Measurements from ENCODE around the gene PIAS4. TPM values are rescaled to one million over a fixed set of nuclear protein-coding genes. Genes with fewer than 3 reads are reported as not detected.

Gene PIAS4
- total and polyA plus RNA-seq, 2 of the 13 experiments (the other 11 are each of a cell fraction or from before 2014, with no cell fraction given): 9.0 to 20.1 TPM

GRCh38 chr19:4077800-4078684 is 70.5 kb downstream of the PIAS4 start (continued):
- peak; percentile 8 for TF ChIP-seq PATZ1 (CRISPR knock-in tag; IDR thresholded peaks at IDR 0.05)
- TF ChIP-seq JUND (CRISPR knock-in tag; IDR thresholded peaks at IDR 0.05): no peak
- no peak for TF ChIP-seq ZNF773 (CRISPR knock-in tag; IDR thresholded peaks at IDR 0.05; ENCODE audit: borderline replicate concordance)
- TF ChIP-seq ZSCAN31 (CRISPR knock-in tag; IDR thresholded peaks at IDR 0.05; ENCODE audit: low read depth): no peak
- TF ChIP-seq ZMYM4 (CRISPR knock-in tag; IDR thresholded peaks at IDR 0.05): no peak
- TF ChIP-seq RBM39 (IDR thresholded peaks at IDR 0.05; ENCODE audit: low read depth, low read length, poor library complexity, severe bottlenecking): peak; percentile 51
- no peak for TF ChIP-seq STAT5B (CRISPR knock-in tag; IDR thresholded peaks at IDR 0.05)
- TF ChIP-seq ZNF441 (CRISPR knock-in tag; IDR thresholded peaks at IDR 0.05; ENCODE audit: borderline replicate concordance): no peak
- no peak for TF ChIP-seq ZBTB14 (CRISPR knock-in tag; IDR thresholded peaks at IDR 0.05)
- no peak for TF ChIP-seq ZNF724P (CRISPR knock-in tag; IDR thresholded peaks at IDR 0.05; ENCODE audit: borderline replicate concordance)
- no peak for TF ChIP-seq MLXIP (CRISPR knock-in tag; IDR thresholded peaks at IDR 0.05; ENCODE audit: borderline replicate concordance)
- no peak for TF ChIP-seq BCL6 (CRISPR knock-in tag; IDR thresholded peaks at IDR 0.05)
- TF ChIP-seq HIVEP1 (CRISPR knock-in tag; IDR thresholded peaks at IDR 0.05): no peak
- TF ChIP-seq ZNF784 (CRISPR knock-in tag; IDR thresholded peaks at IDR 0.05; ENCODE audit: borderline replicate concordance): no peak
- TF ChIP-seq ZFX (CRISPR knock-in tag; IDR thresholded peaks at IDR 0.05; ENCODE audit: low read depth): peak; percentile 19; the same call in 1 of the 2 replicates
- TF ChIP-seq AKAP8 (CRISPR knock-in tag; IDR thresholded peaks at IDR 0.05): 0 out of 2 replicates have a peak, but pooled peaks have one; percentile 30
- no peak for TF ChIP-seq CSRNP1 (CRISPR knock-in tag; IDR thresholded peaks at IDR 0.05)
- no peak for TF ChIP-seq LBX2 (CRISPR knock-in tag; IDR thresholded peaks at IDR 0.05; ENCODE audit: borderline replicate concordance)

Measured in HepG2 (cell line).